SK-N-SH (cell line): Measurements from ENCODE around the gene CASP7. TPM values are rescaled to one million over a fixed set of nuclear protein-coding genes. Genes with fewer than 3 reads are reported as not detected.

Experiments
- CTCF ChIA-PET: fragments of 300-600, 350-600 bp; formaldehyde crosslinking; extraction: SDS; loops from one replicate; lab custom pipeline; 2021; lab: Yijun Ruan, JAX
- POLR2A ChIA-PET: fragments of 350-600 bp; sonication (Branson Sonifier 250); formaldehyde crosslinking; extraction: SDS; loops from one replicate; lab custom pipeline; 2020; ENCODE audit warnings: antibody characterized with exemption, inconsistent platforms; lab: Yijun Ruan, JAX
- DNase-seq: peaks from one replicate; pipeline ENCODE4 v3.0.0; 2012
- H2AFZ ChIP-seq: fragments of 200-600 bp; sonication (generic); 2 replicates; pipeline ENCODE4 v1.8.1; 2016; ENCODE audit warnings: antibody characterized with exemption, mild to moderate bottlenecking, low read depth
- H3F3A ChIP-seq: fragments of 200-600 bp; sonication (generic); replicated peaks from 2 replicates; pipeline ENCODE3; 2016; ENCODE audit warnings: antibody characterized with exemption, mild to moderate bottlenecking; ENCODE audit not compliant: insufficient read depth
- H3K27ac ChIP-seq, 2 experiments: fragments of 200-500 bp in 1 of 2; fragments of 200-600 bp in 1 of 2; sonication (Bioruptor generic) in 1 of 2; sonication (generic), shearing (Covaris generic) in 1 of 2; 2 replicates each; pipeline versions ENCODE4 v1.5.1 to v1.6.1; 2014 to 2016; ENCODE audit warnings: low read depth in 2 of 2, inconsistent platforms in 1 of 2, low read length in 1 of 2, mild to moderate bottlenecking in 1 of 2, mixed read lengths in 1 of 2
- H3K27me3 ChIP-seq: fragments of 200-600 bp; sonication (generic), shearing (Covaris generic); 2 replicates; pipeline ENCODE4 v1.6.1; 2016; ENCODE audit warnings: mixed run types; ENCODE audit not compliant: insufficient read depth
- H3K36me3 ChIP-seq, 2 experiments: fragments of 200-500 bp in 1 of 2; fragments of 200-600 bp in 1 of 2; sonication (Bioruptor generic) in 1 of 2; sonication (generic) in 1 of 2; replicated peaks in 1 of 2; 2 replicates each; pipeline versions ENCODE3 to v1.5.1; 2014 to 2016; ENCODE audit warnings: low read length in 1 of 2, mild to moderate bottlenecking in 1 of 2; ENCODE audit not compliant: insufficient read depth in 2 of 2, control insufficient read depth in 1 of 2
- H3K4me1 ChIP-seq, 2 experiments: fragments of 200-500 bp in 1 of 2; fragments of 200-600 bp in 1 of 2; sonication (Bioruptor generic) in 1 of 2; sonication (generic), shearing (Covaris generic) in 1 of 2; 2 replicates each; pipeline versions ENCODE4 v1.5.1 to v1.6.1; 2014 to 2016; ENCODE audit warnings: low read depth in 1 of 2, low read length in 1 of 2, mixed run types in 1 of 2; ENCODE audit not compliant: insufficient read depth in 2 of 2, control insufficient read depth in 1 of 2
- H3K4me2 ChIP-seq: fragments of 200-600 bp; sonication (generic), shearing (Covaris generic); 2 replicates; pipeline ENCODE4 v1.6.1; 2017; ENCODE audit warnings: mixed run types
- H3K4me3 ChIP-seq, 2 experiments: fragments of 200-500 bp in 1 of 2; fragments of 200-600 bp in 1 of 2; sonication (Bioruptor generic) in 1 of 2; sonication (generic), shearing (Covaris generic) in 1 of 2; 2 replicates each; pipeline versions ENCODE4 v1.5.1 to v1.8.1; 2014 to 2016; ENCODE audit warnings: low read depth in 2 of 2, inconsistent platforms in 1 of 2, low read length in 1 of 2, mild to moderate bottlenecking in 1 of 2, mixed read lengths in 1 of 2, moderate library complexity in 1 of 2
- H3K79me2 ChIP-seq: fragments of 200-600 bp; sonication (generic); 2 replicates; pipeline ENCODE4 v1.8.1; 2017; ENCODE audit warnings: mild to moderate bottlenecking; ENCODE audit not compliant: insufficient read depth
- H3K9ac ChIP-seq: fragments of 200-600 bp; sonication (generic); 2 replicates; pipeline ENCODE4 v1.6.1; 2017; ENCODE audit warnings: mixed run types
- H3K9me2 ChIP-seq: fragments of 200-600 bp; sonication (generic); 2 replicates; pipeline ENCODE4 v1.6.1; 2017; ENCODE audit warnings: mixed run types
- H3K9me3 ChIP-seq: fragments of 200-600 bp; sonication (generic); 2 replicates; pipeline ENCODE4 v1.6.1; 2017; ENCODE audit warnings: mixed run types, mild to moderate bottlenecking, moderate library complexity
- H4K20me1 ChIP-seq: fragments of 200-600 bp; sonication (generic); 2 replicates; pipeline ENCODE4 v1.6.1; 2017; ENCODE audit warnings: mild to moderate bottlenecking, mixed run types; ENCODE audit not compliant: insufficient read depth
- CHD2 ChIP-seq: fragments of 150-350 bp; IDR thresholded peaks from 2 replicates; pipeline ENCODE4 v1.6.1; 2018; ENCODE audit warnings: low read length; ENCODE audit not compliant: partially characterized antibody
- ELF1 ChIP-seq: IDR thresholded peaks from 2 replicates; pipeline ENCODE4 v1.4.0; 2012
- EZH2phosphoT487 ChIP-seq: fragments of 200-600 bp; sonication (generic); IDR thresholded peaks from 2 replicates; pipeline ENCODE4 v1.6.1; 2017; ENCODE audit warnings: low read depth, mixed run types, mild to moderate bottlenecking, antibody characterized with exemption, moderate library complexity, borderline replicate concordance
- FOSL2 ChIP-seq: IDR thresholded peaks from 2 replicates; pipeline ENCODE4 v1.4.0; 2012; ENCODE audit warnings: low read depth, mild to moderate bottlenecking, moderate library complexity, borderline replicate concordance
- GABPA ChIP-seq: IDR thresholded peaks from 2 replicates; pipeline ENCODE4 v1.4.0; 2012; ENCODE audit warnings: low read depth, mild to moderate bottlenecking
- GATA2 ChIP-seq: sonication (generic); formaldehyde crosslinking; IDR thresholded peaks from 2 replicates; pipeline ENCODE4 v1.5.0; 2020; ENCODE audit warnings: mild to moderate bottlenecking, missing genetic modification reagents
- IRF3 ChIP-seq: fragments of 150-350 bp; IDR thresholded peaks from 2 replicates; pipeline ENCODE4 v1.6.1; 2016; ENCODE audit warnings: mild to moderate bottlenecking, low read depth, low read length
- MXI1 ChIP-seq: IDR thresholded peaks from 2 replicates; pipeline ENCODE4 v1.6.1; 2012; ENCODE audit warnings: mild to moderate bottlenecking, low read depth, low read length, improper control_type of control experiment
- PBX3 ChIP-seq: IDR thresholded peaks from 2 replicates; pipeline ENCODE4; 2012
- RXRA ChIP-seq: IDR thresholded peaks from 2 replicates; pipeline ENCODE4 v1.4.0; 2012; ENCODE audit warnings: low read depth, mild to moderate bottlenecking, borderline replicate concordance
- SIN3A ChIP-seq: IDR thresholded peaks from 2 replicates; pipeline ENCODE4 v1.6.1; 2012; ENCODE audit warnings: low read depth, mild to moderate bottlenecking, low read length, moderate library complexity, borderline replicate concordance
- SMC3 ChIP-seq: IDR thresholded peaks from 2 replicates; pipeline ENCODE4 v1.6.1; 2012; ENCODE audit warnings: low read depth, low read length, improper control_type of control experiment
- TAF1 ChIP-seq: IDR thresholded peaks from 2 replicates; pipeline ENCODE4 v1.6.1; 2012; ENCODE audit warnings: low read depth, mild to moderate bottlenecking, low read length, moderate library complexity, borderline replicate concordance
- TCF12 ChIP-seq: IDR thresholded peaks from 2 replicates; pipeline ENCODE4 v1.4.0; 2012
- TEAD4 ChIP-seq: IDR thresholded peaks from 2 replicates; pipeline ENCODE4 v1.4.0; 2012; ENCODE audit warnings: mild to moderate bottlenecking, borderline replicate concordance; ENCODE audit not compliant: insufficient read depth
- WGBS: methylation state at CpG from one replicate; pipeline ENCODE4 v1.1.6; 2017; ENCODE audit warnings: low lambda C conversion rate; 5-methylcytosine and 5-hydroxymethylcytosine counted together
- polyA plus RNA-seq, 3 experiments: library from polyadenylated mRNA; depleted of rRNA; stranded (reverse); fragments of >200 nt; gene quantifications; 2 replicates each; pipeline ENCODE4 v1.2.3, GENCODE V29; 2012
- TF ChIP-seq, protein P1 (sequence below): IDR thresholded peaks from 2 replicates; pipeline ENCODE4 v1.4.0; 2012; ENCODE audit warnings: low read depth
- TF ChIP-seq, protein P2 (sequence below): IDR thresholded peaks from 2 replicates; pipeline ENCODE4 v1.6.1; 2012; ENCODE audit warnings: mild to moderate bottlenecking, low read depth, low read length, moderate library complexity

The CASP7 gene
- polyA plus RNA-seq, 1 of the 3 experiments (the other 2 are of a cell fraction), result 15.1 TPM

- TF ChIP-seq RXRA, result no peak
- TF ChIP-seq CHD2, result no peak
- TF ChIP-seq GATA2 (CRISPR knock-in tag), result no peak
- TF ChIP-seq TAF1, result no peak
- TF ChIP-seq FOSL2, result no peak
- no peak for DNase-seq
- Histone ChIP-seq H2AFZ (no peak overlapping the region), H3F3A (no peaks in the 10 kb centered on the region), H3K4me2 (no peak overlapping the region), H3K9me2 (no peaks in the 10 kb centered on the region), H4K20me1 (no peaks in the 10 kb centered on the region), H3K4me3 (no peak overlapping the region), H3K9me3 (no peaks in the 10 kb centered on the region), H3K79me2 (no peaks in the 10 kb centered on the region), H3K4me1 (no peaks in the 10 kb centered on the region; a peak in 1 of 4 replicates), H3K27ac (no peak overlapping the region), H3K27me3 (peaks cover 6% of the 10 kb centered on the region; the same call in 1 of the 2 replicates), H3K9ac (no peak overlapping the region), H3K36me3 (no peaks in the 10 kb centered on the region)
- CTCF ChIA-PET, result no interaction called here
- WGBS, result 39% methylated on average over 7 of the region's 7 CpGs
- POLR2A ChIA-PET, result no interaction called here
Measured at GRCh38 chr10:113644185-113645120, 35.3 kb upstream of the CASP7 start.

DNA sequence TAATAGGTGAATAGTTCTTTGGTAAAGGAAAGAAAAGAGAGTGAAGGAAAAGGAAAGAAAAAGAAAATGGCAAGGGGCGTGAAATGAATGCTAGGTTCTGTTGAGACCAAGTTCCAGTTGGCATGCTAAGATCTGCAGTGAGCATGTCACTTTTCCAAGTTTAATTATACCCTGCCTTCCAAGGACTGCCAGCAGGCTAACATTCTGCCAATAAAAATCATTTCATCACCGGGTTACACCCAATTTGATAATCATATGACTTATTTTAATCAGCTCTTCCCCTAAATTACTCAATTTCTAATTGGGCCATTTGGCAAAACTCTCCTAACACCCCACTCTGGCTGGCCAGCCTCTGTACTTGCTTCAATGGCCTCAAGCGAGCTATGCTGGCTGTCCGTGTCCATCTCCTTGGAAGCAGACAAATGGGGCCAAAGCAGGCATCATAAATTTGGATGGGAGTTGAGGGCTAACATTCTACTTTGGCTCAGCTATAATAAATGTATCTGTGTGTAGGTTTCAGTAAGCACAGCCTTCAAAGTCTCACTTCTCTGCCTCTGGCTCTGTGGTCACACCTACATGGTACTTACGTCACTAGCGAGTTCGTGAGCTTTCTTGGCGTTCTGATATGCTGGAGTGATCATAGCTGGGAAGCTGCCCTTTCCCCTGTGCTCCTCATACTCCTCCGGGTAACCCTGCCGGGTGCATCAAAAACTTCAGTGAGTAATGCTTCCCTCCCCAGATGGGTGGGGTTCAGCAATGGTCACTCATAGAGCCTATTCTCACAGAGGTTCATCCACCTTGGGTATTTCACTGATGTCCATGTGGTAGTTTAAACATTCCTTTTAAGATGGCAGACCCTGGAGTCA lies 33.1 kb upstream of the CASP7 start:
- no peaks in the 10 kb centered on the region for H4K20me1 ChIP-seq
- DNase-seq, result no peak
- H3K27ac ChIP-seq, result no peak overlapping the region
- no peaks in the 10 kb centered on the region for H3K9me3 ChIP-seq
- POLR2A ChIA-PET, result no interaction called here
- no peaks in the 10 kb centered on the region for H3K36me3 ChIP-seq
- H3K4me2 ChIP-seq, result no peak overlapping the region
- WGBS, result 70% methylated on average over 10 of the region's 10 CpGs
- H3K9ac ChIP-seq, result no peak overlapping the region
- H3F3A ChIP-seq, result no peaks in the 10 kb centered on the region
- no peak overlapping the region for H2AFZ ChIP-seq
- H3K4me1 ChIP-seq, result no peaks in the 10 kb centered on the region; a peak in 1 of 4 replicates
- no peaks in the 10 kb centered on the region for H3K79me2 ChIP-seq
- peaks cover under 1% of the 10 kb centered on the region; the same call in 1 of the 2 replicates for H3K27me3 ChIP-seq
- CTCF ChIA-PET, result interaction anchor here (0.6 kb wide), 1 partner anchor 905 kb away, joined by 3 read pairs; no protein-coding TSS in a partner anchor
- no peaks in the 10 kb centered on the region for H3K9me2 ChIP-seq
- H3K4me3 ChIP-seq, result no peak overlapping the region
- TF ChIP-seq TEAD4, result no peak
- no peak for TF ChIP-seq GABPA
- TF ChIP-seq FOSL2, result no peak
- TF ChIP-seq SMC3, result no peak
- no peak for TF ChIP-seq TCF12
- TF ChIP-seq, protein P1, sequence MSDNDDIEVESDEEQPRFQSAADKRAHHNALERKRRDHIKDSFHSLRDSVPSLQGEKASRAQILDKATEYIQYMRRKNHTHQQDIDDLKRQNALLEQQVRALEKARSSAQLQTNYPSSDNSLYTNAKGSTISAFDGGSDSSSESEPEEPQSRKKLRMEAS, result no peak
- TF ChIP-seq ELF1, result no peak
- TF ChIP-seq PBX3, result no peak
- TF ChIP-seq, protein P2, sequence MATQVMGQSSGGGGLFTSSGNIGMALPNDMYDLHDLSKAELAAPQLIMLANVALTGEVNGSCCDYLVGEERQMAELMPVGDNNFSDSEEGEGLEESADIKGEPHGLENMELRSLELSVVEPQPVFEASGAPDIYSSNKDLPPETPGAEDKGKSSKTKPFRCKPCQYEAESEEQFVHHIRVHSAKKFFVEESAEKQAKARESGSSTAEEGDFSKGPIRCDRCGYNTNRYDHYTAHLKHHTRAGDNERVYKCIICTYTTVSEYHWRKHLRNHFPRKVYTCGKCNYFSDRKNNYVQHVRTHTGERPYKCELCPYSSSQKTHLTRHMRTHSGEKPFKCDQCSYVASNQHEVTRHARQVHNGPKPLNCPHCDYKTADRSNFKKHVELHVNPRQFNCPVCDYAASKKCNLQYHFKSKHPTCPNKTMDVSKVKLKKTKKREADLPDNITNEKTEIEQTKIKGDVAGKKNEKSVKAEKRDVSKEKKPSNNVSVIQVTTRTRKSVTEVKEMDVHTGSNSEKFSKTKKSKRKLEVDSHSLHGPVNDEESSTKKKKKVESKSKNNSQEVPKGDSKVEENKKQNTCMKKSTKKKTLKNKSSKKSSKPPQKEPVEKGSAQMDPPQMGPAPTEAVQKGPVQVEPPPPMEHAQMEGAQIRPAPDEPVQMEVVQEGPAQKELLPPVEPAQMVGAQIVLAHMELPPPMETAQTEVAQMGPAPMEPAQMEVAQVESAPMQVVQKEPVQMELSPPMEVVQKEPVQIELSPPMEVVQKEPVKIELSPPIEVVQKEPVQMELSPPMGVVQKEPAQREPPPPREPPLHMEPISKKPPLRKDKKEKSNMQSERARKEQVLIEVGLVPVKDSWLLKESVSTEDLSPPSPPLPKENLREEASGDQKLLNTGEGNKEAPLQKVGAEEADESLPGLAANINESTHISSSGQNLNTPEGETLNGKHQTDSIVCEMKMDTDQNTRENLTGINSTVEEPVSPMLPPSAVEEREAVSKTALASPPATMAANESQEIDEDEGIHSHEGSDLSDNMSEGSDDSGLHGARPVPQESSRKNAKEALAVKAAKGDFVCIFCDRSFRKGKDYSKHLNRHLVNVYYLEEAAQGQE, result no peak
- TF ChIP-seq MXI1, result no peak
- TF ChIP-seq GATA2 (CRISPR knock-in tag), result no peak
- no peak for TF ChIP-seq SIN3A
- no peak for TF ChIP-seq EZH2phosphoT487
- no peak for TF ChIP-seq RXRA
- TF ChIP-seq IRF3, result no peak
